Liver (tissue), 9 donors: ENCODE measurements around the gene SERPINB4. TPM values are rescaled to one million over a fixed set of nuclear protein-coding genes. Genes with fewer than 3 reads are reported as not detected.

Experiments
- DNase-seq: peaks from one replicate; pipeline ENCODE4 v3.0.0-alpha.2; 2017; ENCODE audit warnings: low spot score
- H3K27ac ChIP-seq, 2 donors: one replicate each; pipeline ENCODE4 v1.7.0; 2013; ENCODE audit warnings: inconsistent platforms in 2 of 2, low read length in 2 of 2, control low read depth in 1 of 2, low read depth in 1 of 2, mild to moderate bottlenecking in 1 of 2
- H3K27me3 ChIP-seq, 4 donors: one replicate each; pipeline versions ENCODE4 v1.6.1 to v1.7.0; 2013; ENCODE audit warnings: low read length in 3 of 4, inconsistent platforms in 1 of 4, mild to moderate bottlenecking in 1 of 4, moderate library complexity in 1 of 4; ENCODE audit not compliant: control insufficient read depth in 4 of 4, insufficient read depth in 4 of 4
- H3K36me3 ChIP-seq, 4 donors: one replicate each; pipeline versions ENCODE4 v1.6.1 to v1.7.0; 2013; ENCODE audit warnings: low read length in 3 of 4, mild to moderate bottlenecking in 3 of 4, low read depth in 1 of 4, moderate library complexity in 1 of 4; ENCODE audit not compliant: control insufficient read depth in 4 of 4, insufficient read depth in 3 of 4
- H3K4me1 ChIP-seq, 4 donors: one replicate each; pipeline versions ENCODE4 v1.6.1 to v1.7.0; 2013; ENCODE audit warnings: low read length in 3 of 4, mild to moderate bottlenecking in 3 of 4, moderate library complexity in 1 of 4; ENCODE audit not compliant: control insufficient read depth in 4 of 4, insufficient read depth in 4 of 4
- H3K4me3 ChIP-seq, 3 donors: one replicate each; pipeline versions ENCODE4 v1.6.1 to v1.7.0; 2013; ENCODE audit warnings: low read length in 3 of 3, control low read depth in 1 of 3, low read depth in 1 of 3, mild to moderate bottlenecking in 1 of 3
- H3K9ac ChIP-seq, 2 donors: one replicate each; pipeline ENCODE4 v1.7.0; 2013; ENCODE audit warnings: low read length in 2 of 2, mild to moderate bottlenecking in 2 of 2, moderate library complexity in 2 of 2, control low read depth in 1 of 2, low read depth in 1 of 2
- H3K9me3 ChIP-seq, 4 donors: one replicate each; pipeline versions ENCODE4 v1.6.1 to v1.7.0; 2013; ENCODE audit warnings: low read length in 3 of 4; ENCODE audit not compliant: control insufficient read depth in 4 of 4
- ATF3 ChIP-seq: IDR thresholded peaks from 2 replicates; pipeline ENCODE4 v1.6.1; 2016; ENCODE audit warnings: antibody characterized with exemption
- CTCF ChIP-seq: fragments of 150-350 bp; IDR thresholded peaks from 2 replicates; pipeline ENCODE4 v1.5.1; 2017; ENCODE audit warnings: improper control_type of control experiment, low read depth, low read length; ENCODE audit not compliant: missing input control
- EGR1 ChIP-seq, 2 donors: IDR thresholded peaks; 2 replicates each; pipeline ENCODE4 v1.6.1; 2016 to 2018; ENCODE audit warnings: antibody characterized with exemption in 2 of 2, low read depth in 2 of 2
- FOXA1 ChIP-seq: IDR thresholded peaks from 2 replicates; pipeline ENCODE4 v1.6.1; 2016; ENCODE audit warnings: antibody characterized with exemption
- FOXA2 ChIP-seq: IDR thresholded peaks from 2 replicates; pipeline ENCODE4 v1.6.1; 2016; ENCODE audit warnings: antibody characterized with exemption
- GABPA ChIP-seq, 2 donors: IDR thresholded peaks in 1 of 2; conservative IDR thresholded peaks in 1 of 2; 2 replicates each; pipeline ENCODE4 v1.6.1; 2016; ENCODE audit warnings: antibody characterized with exemption in 2 of 2, mild to moderate bottlenecking in 1 of 2, moderate library complexity in 1 of 2
- HNF4A ChIP-seq, 2 donors: conservative IDR thresholded peaks; 2 replicates each; pipeline ENCODE4 v1.6.1; 2016; ENCODE audit warnings: antibody characterized with exemption in 2 of 2, mild to moderate bottlenecking in 2 of 2
- HNF4G ChIP-seq: IDR thresholded peaks from 2 replicates; pipeline ENCODE4 v1.6.1; 2016; ENCODE audit warnings: antibody characterized with exemption
- JUND ChIP-seq, 2 donors: IDR thresholded peaks; 2 replicates each; pipeline ENCODE4 v1.6.1; 2016; ENCODE audit warnings: antibody characterized with exemption in 2 of 2
- MAX ChIP-seq: IDR thresholded peaks from 2 replicates; pipeline ENCODE4 v1.6.1; 2016; ENCODE audit warnings: antibody characterized with exemption
- RAD21 ChIP-seq, 2 donors: IDR thresholded peaks; 2 replicates each; pipeline ENCODE4 v1.6.1; 2016; ENCODE audit warnings: antibody characterized with exemption in 2 of 2, mild to moderate bottlenecking in 2 of 2
- REST ChIP-seq: IDR thresholded peaks from 2 replicates; pipeline ENCODE4 v1.6.1; 2016; ENCODE audit warnings: antibody characterized with exemption, mild to moderate bottlenecking
- RXRA ChIP-seq, 2 donors: IDR thresholded peaks; 2 replicates each; pipeline ENCODE4 v1.6.1; 2017 to 2018; ENCODE audit warnings: antibody characterized with exemption in 2 of 2, mild to moderate bottlenecking in 1 of 2
- SP1 ChIP-seq: IDR thresholded peaks from 2 replicates; pipeline ENCODE4 v1.6.1; 2018; ENCODE audit warnings: antibody characterized with exemption, mild to moderate bottlenecking
- TAF1 ChIP-seq: conservative IDR thresholded peaks from 2 replicates; pipeline ENCODE4 v1.6.1; 2016; ENCODE audit warnings: antibody characterized with exemption, mild to moderate bottlenecking
- YY1 ChIP-seq: IDR thresholded peaks from 2 replicates; pipeline ENCODE4 v1.6.1; 2016; ENCODE audit warnings: antibody characterized with exemption, mild to moderate bottlenecking
- ZBTB33 ChIP-seq: IDR thresholded peaks from 2 replicates; pipeline ENCODE4 v1.6.1; 2016; ENCODE audit warnings: antibody characterized with exemption
- WGBS: extraction: QIAGEN DNeasy Blood & Tissue Kit; methylation state at CpG from one replicate; pipeline ENCODE4 v1.1.7; 2013; 5-methylcytosine and 5-hydroxymethylcytosine counted together
- polyA plus RNA-seq, 2 donors: library from polyadenylated mRNA; stranded (reverse) in 1 of 2; unstranded in 1 of 2; fragments of 200-250 nt in 1 of 2; fragments of >200 nt in 1 of 2; fragmentation: Nextera tagmentation in 1 of 2; extraction: Ambion mirVana in 1 of 2; gene quantifications; one replicate each; pipeline versions ENCODE4 v1.2.1 to v1.2.3, GENCODE V29; 2013 to 2015
- total RNA-seq, 2 donors: library from RNA; depleted of rRNA; stranded (reverse); fragments of >200 nt; gene quantifications; one replicate each; pipeline ENCODE4 v1.2.3, GENCODE V29; 2014
- donor health status: healthy.
- donor health status: healthy.
- donor health status: healthy.
- donor health status: healthy.
- donor health status: healthy.

Gene SERPINB4
- total and polyA plus RNA-seq, 4 donors = not detected

- Histone ChIP-seq H3K9me3 (no peaks in the 10 kb centered on the region), H3K27ac (no peak overlapping the region), H3K4me1 (no peaks in the 10 kb centered on the region), H3K36me3 (no peaks in the 10 kb centered on the region), H3K27me3 (no peaks in the 10 kb centered on the region), H3K4me3 (no peak overlapping the region), H3K9ac (no peak overlapping the region)
- WGBS = 80% methylated on average over 3 of the region's 3 CpGs
- DNase-seq = no peak
- TF ChIP-seq SP1 (no peak), REST (no peak), FOXA1 (no peak), MAX (no peak), FOXA2 (no peak), ZBTB33 (no peak), YY1 (no peak), RAD21 (IDR thresholded peaks at IDR 0.05) (no peak), ATF3 (no peak)
These were observed 52.9 kb downstream of the SERPINB4 start for GRCh38 chr18:63590966-63591695.

- Histone ChIP-seq H3K27me3 (no peaks in the 10 kb centered on the region), H3K9me3 (no peaks in the 10 kb centered on the region), H3K9ac (no peak overlapping the region), H3K27ac (no peak overlapping the region), H3K4me3 (no peak overlapping the region), H3K4me1 (no peaks in the 10 kb centered on the region), H3K36me3 (no peaks in the 10 kb centered on the region)
- no peak for DNase-seq
- WGBS = 70% methylated on average over 2 of the region's 2 CpGs
- no peak for TF ChIP-seq FOXA2
- no peak for TF ChIP-seq EGR1 (IDR thresholded peaks at IDR 0.05; ENCODE audit: low read depth in 2 of 2)
- no peak for TF ChIP-seq FOXA1
- TF ChIP-seq GABPA (IDR thresholded peaks at IDR 0.05 in 1 of 2, conservative IDR thresholded peaks at IDR 0.05 in 1 of 2) = no peak
- TF ChIP-seq JUND (IDR thresholded peaks at IDR 0.05) = no peak
- TF ChIP-seq CTCF = no peak
- no peak for TF ChIP-seq RXRA (IDR thresholded peaks at IDR 0.05)
- no peak for TF ChIP-seq SP1
- TF ChIP-seq TAF1 = no peak
- TF ChIP-seq ZBTB33 = no peak
- no peak for TF ChIP-seq HNF4G
- no peak for TF ChIP-seq MAX
- no peak for TF ChIP-seq HNF4A (conservative IDR thresholded peaks at IDR 0.05)
These were observed 53.7 kb downstream of the SERPINB4 start for GRCh38 chr18:63590373-63590772.
